Measurements from ENCODE around the gene GPHB5. TPM values are rescaled to one million over a fixed set of nuclear protein-coding genes. Genes with fewer than 3 reads are reported as not detected.

Gene GPHB5
- total and polyA plus RNA-seq, 7 experiments from 2014 or later: not detected

DNA sequence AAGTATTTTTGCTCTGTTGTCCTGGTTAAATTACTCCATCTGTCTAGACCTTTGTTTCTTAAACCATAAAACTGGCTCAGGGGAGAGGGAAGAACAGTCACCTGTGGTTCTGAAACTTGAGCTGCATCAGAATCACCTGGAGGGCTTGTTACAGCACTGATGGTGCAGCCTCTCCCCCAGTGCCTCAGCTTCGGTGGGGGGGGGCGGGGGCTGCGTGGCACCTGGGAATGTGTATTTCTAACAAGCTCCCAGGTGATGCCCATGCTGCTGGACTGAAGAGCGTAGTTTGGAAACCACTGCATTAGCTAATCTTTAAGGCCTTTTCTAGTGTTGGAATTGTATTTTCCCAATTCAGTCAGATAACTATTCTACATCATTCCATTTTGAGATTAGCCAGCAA, 42.7 kb downstream of the GPHB5 start:
- no peak for ATAC-seq
- H3K4me3 Mint-ChIP-seq: no peak overlapping the region
- H3K27ac ChIP-seq (ENCODE audit: low read depth, low read length): no peak overlapping the region
- no peaks in the 10 kb centered on the region for H3K4me1 Mint-ChIP-seq
- no peak for DNase-seq
- H3K4me3 ChIP-seq (ENCODE audit: low read length): no peak overlapping the region
- H3K36me3 Mint-ChIP-seq: no peaks in the 10 kb centered on the region
- H3K9me3 ChIP-seq (ENCODE audit: control insufficient read depth in 2 of 3, low read length in 3 of 3): no peaks in the 10 kb centered on the region
- no peaks in the 10 kb centered on the region for H3K27me3 ChIP-seq (ENCODE audit: control insufficient read depth in 2 of 2, insufficient read depth in 2 of 2, low read length in 2 of 2)
- ChIA-PET POLR2A (no interaction called here), CTCF (no interaction called here)
- H3K27me3 Mint-ChIP-seq: peaks cover 0 to 9% (median 0%) of the 10 kb centered on the region in 5 donors
- H3K27ac Mint-ChIP-seq: no peak overlapping the region
- no peaks in the 10 kb centered on the region for H3K4me1 ChIP-seq (ENCODE audit: control insufficient read depth in 2 of 2, insufficient read depth in 2 of 2, low read length in 2 of 2)
- H3K36me3 ChIP-seq (ENCODE audit: control insufficient read depth in 2 of 3, insufficient read depth in 3 of 3, low read length in 3 of 3): no peaks in the 10 kb centered on the region
- intact Hi-C loops (cut with micrococcal nuclease): loop anchor here in 1 of 2 donors (1.0 kb wide), 2 partner anchors 1097 to 1113 kb away; no protein-coding TSS in a partner anchor
- no peaks in the 10 kb centered on the region for H3K9me3 Mint-ChIP-seq

- Histone ChIP-seq H3K4me1 (ENCODE audit: control insufficient read depth in 2 of 2, insufficient read depth in 2 of 2, low read length in 2 of 2) (no peaks in the 10 kb centered on the region), H3K4me3 (ENCODE audit: low read length) (no peak overlapping the region), H3K27ac (ENCODE audit: low read depth, low read length) (no peak overlapping the region), H3K9me3 (ENCODE audit: control insufficient read depth in 2 of 3, low read length in 3 of 3) (no peaks in the 10 kb centered on the region), H3K36me3 (ENCODE audit: control insufficient read depth in 2 of 3, insufficient read depth in 3 of 3, low read length in 3 of 3) (no peaks in the 10 kb centered on the region), H3K27me3 (ENCODE audit: control insufficient read depth in 2 of 2, insufficient read depth in 2 of 2, low read length in 2 of 2) (no peaks in the 10 kb centered on the region)
- no peaks in the 10 kb centered on the region for H3K4me1 Mint-ChIP-seq
- H3K27ac Mint-ChIP-seq: no peak overlapping the region
- intact Hi-C loops (cut with micrococcal nuclease): loop anchor here in 1 of 2 donors (1.0 kb wide), 2 partner anchors 1096 to 1112 kb away; no protein-coding TSS in a partner anchor
- H3K27me3 Mint-ChIP-seq: peaks cover 0 to 9% (median 0%) of the 10 kb centered on the region in 5 donors
- ChIA-PET CTCF (no interaction called here), POLR2A (no interaction called here)
- no peak for ATAC-seq
- no peak for DNase-seq
- H3K9me3 Mint-ChIP-seq: no peaks in the 10 kb centered on the region
- H3K4me3 Mint-ChIP-seq: no peak overlapping the region
- no peaks in the 10 kb centered on the region for H3K36me3 Mint-ChIP-seq
Measured at GRCh38 chr14:63275611-63276010, 43.1 kb downstream of the GPHB5 start.

- ATAC-seq (no peak), DNase-seq (no peak)
- peaks cover 0 to 12% (median 5%) of the 10 kb centered on the region in 5 donors for H3K27me3 Mint-ChIP-seq
- no peak overlapping the region for H3K4me3 ChIP-seq (ENCODE audit: low read length)
- H3K4me1 Mint-ChIP-seq: no peaks in the 10 kb centered on the region
- H3K27ac Mint-ChIP-seq: no peak overlapping the region
- no peaks in the 10 kb centered on the region for H3K9me3 ChIP-seq (ENCODE audit: control insufficient read depth in 2 of 3, low read length in 3 of 3)
- ChIA-PET CTCF (no interaction called here), POLR2A (no interaction called here)
- no peaks in the 10 kb centered on the region for H3K36me3 ChIP-seq (ENCODE audit: control insufficient read depth in 2 of 3, insufficient read depth in 3 of 3, low read length in 3 of 3)
- no peaks in the 10 kb centered on the region for H3K9me3 Mint-ChIP-seq
- no peak overlapping the region for H3K4me3 Mint-ChIP-seq
- H3K36me3 Mint-ChIP-seq: no peaks in the 10 kb centered on the region
- intact Hi-C loops (cut with micrococcal nuclease): no loop called here
- no peak overlapping the region for H3K27ac ChIP-seq (ENCODE audit: low read depth, low read length)
- H3K27me3 ChIP-seq (ENCODE audit: control insufficient read depth in 2 of 2, insufficient read depth in 2 of 2, low read length in 2 of 2): no peaks in the 10 kb centered on the region
- H3K4me1 ChIP-seq (ENCODE audit: control insufficient read depth in 2 of 2, insufficient read depth in 2 of 2, low read length in 2 of 2): no peaks in the 10 kb centered on the region
Measured at GRCh38 chr14:63273717-63274655, 44.7 kb downstream of the GPHB5 start.

DNA sequence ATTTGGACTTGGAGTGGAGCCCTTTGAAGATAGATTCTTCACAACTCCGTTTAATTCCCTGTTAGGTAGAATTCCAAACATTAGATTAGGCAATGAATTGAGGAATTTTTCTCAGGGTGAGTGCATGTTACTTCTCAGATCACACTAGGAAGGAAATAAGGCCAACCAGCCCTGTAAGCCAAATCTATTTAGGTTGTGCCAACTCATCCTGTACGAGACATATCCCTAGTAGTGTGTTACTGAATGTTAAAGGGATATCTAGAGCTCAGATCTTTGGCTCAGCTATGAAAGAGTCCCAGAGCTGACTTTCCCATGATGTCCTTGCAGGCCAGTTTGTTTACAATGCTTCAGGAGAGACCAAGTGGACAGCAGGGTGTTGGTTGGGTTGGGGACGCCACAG, 45.6 kb downstream of the GPHB5 start:
- ChIA-PET POLR2A (no interaction called here), CTCF (no interaction called here)
- Mint-ChIP-seq H3K4me3 (no peak overlapping the region), H3K27me3 (peaks cover 0 to 12% (median 10%) of the 10 kb centered on the region in 5 donors), H3K36me3 (no peaks in the 10 kb centered on the region), H3K4me1 (no peaks in the 10 kb centered on the region), H3K9me3 (no peaks in the 10 kb centered on the region), H3K27ac (no peak overlapping the region)
- no peak for DNase-seq
- H3K4me1 ChIP-seq (ENCODE audit: control insufficient read depth in 2 of 2, insufficient read depth in 2 of 2, low read length in 2 of 2): no peaks in the 10 kb centered on the region
- no peaks in the 10 kb centered on the region for H3K36me3 ChIP-seq (ENCODE audit: control insufficient read depth in 2 of 3, insufficient read depth in 3 of 3, low read length in 3 of 3)
- no peak overlapping the region for H3K27ac ChIP-seq (ENCODE audit: low read depth, low read length)
- H3K4me3 ChIP-seq (ENCODE audit: low read length): no peak overlapping the region
- ATAC-seq: no peak
- no peaks in the 10 kb centered on the region for H3K9me3 ChIP-seq (ENCODE audit: control insufficient read depth in 2 of 3, low read length in 3 of 3)
- H3K27me3 ChIP-seq (ENCODE audit: control insufficient read depth in 2 of 2, insufficient read depth in 2 of 2, low read length in 2 of 2): no peaks in the 10 kb centered on the region
- intact Hi-C loops (cut with micrococcal nuclease): no loop called here

DNA sequence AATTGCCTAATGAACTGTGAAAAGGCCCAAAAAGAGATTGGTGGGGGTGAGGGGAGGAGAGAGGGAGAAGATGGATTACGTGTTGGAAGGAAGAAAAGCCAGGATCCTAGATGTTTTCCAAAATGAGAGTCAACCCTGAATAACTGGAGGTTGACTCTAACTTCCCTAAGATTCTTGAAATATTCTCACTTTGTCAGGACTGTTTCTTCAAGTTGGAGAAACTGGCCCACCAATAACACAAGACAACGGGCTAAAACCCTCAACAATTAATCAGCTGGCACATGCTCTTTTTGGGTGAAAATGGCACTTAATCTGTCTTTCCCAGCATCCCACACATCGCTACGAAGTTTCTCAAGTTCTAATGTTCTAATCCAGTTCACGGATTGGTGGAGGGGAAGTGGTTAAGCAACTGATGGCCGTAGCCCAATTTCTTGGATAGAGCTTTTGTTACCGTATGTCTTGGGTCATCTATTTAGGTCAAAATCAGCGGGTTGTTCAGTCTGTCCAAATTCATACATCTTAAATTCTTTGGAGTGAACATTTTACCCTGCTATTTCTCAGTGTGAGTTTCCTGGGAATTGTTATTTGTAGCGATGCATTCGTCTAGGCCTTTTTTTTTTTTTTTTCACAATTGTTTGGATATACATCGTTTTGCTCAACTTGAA, 49.0 kb downstream of the GPHB5 start:
- Histone ChIP-seq H3K4me3 (ENCODE audit: low read length) (no peak overlapping the region), H3K27ac (ENCODE audit: low read depth, low read length) (no peak overlapping the region), H3K36me3 (ENCODE audit: control insufficient read depth in 2 of 3, insufficient read depth in 3 of 3, low read length in 3 of 3) (no peaks in the 10 kb centered on the region), H3K9me3 (ENCODE audit: control insufficient read depth in 2 of 3, low read length in 3 of 3) (no peaks in the 10 kb centered on the region), H3K27me3 (ENCODE audit: control insufficient read depth in 2 of 2, insufficient read depth in 2 of 2, low read length in 2 of 2) (no peaks in the 10 kb centered on the region), H3K4me1 (ENCODE audit: control insufficient read depth in 2 of 2, insufficient read depth in 2 of 2, low read length in 2 of 2) (no peaks in the 10 kb centered on the region)
- H3K9me3 Mint-ChIP-seq: peaks cover 0 to 8% (median 2%) of the 10 kb centered on the region in 11 donors
- H3K4me1 Mint-ChIP-seq: no peaks in the 10 kb centered on the region
- POLR2A ChIA-PET: no interaction called here
- CTCF ChIA-PET: no interaction called here
- H3K36me3 Mint-ChIP-seq: no peaks in the 10 kb centered on the region
- no peak overlapping the region for H3K27ac Mint-ChIP-seq
- intact Hi-C loops (cut with micrococcal nuclease): no loop called here
- no peak for DNase-seq
- no peak overlapping the region for H3K4me3 Mint-ChIP-seq
- H3K27me3 Mint-ChIP-seq: peaks cover 4 to 38% (median 16%) of the 10 kb centered on the region in 5 donors
- no peak for ATAC-seq

DNA sequence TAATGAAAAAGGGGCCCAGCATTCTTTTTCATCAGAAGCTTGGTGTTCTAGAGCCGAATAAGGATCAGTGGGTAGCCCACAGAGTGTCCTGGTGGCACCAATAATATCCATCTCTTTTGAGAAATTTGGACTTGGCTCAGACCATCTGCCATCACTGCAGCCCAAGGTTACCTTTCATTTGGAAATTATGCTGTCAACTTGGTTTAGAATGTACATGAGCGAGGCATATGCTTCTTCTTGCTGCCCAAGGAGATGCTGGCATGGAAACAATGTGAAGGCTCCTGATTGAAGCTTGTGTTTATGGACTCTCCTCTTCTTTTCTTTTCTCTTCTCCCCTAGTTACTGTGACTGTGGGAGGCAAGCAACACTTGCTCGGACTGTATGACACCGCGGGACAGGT, 50.0 kb downstream of the GPHB5 start:
- DNase-seq: no peak
- Histone ChIP-seq H3K27ac (ENCODE audit: low read depth, low read length) (no peak overlapping the region), H3K9me3 (ENCODE audit: control insufficient read depth in 2 of 3, low read length in 3 of 3) (no peaks in the 10 kb centered on the region), H3K4me3 (ENCODE audit: low read length) (no peak overlapping the region), H3K36me3 (ENCODE audit: control insufficient read depth in 2 of 3, insufficient read depth in 3 of 3, low read length in 3 of 3) (no peaks in the 10 kb centered on the region), H3K27me3 (ENCODE audit: control insufficient read depth in 2 of 2, insufficient read depth in 2 of 2, low read length in 2 of 2) (no peaks in the 10 kb centered on the region), H3K4me1 (ENCODE audit: control insufficient read depth in 2 of 2, insufficient read depth in 2 of 2, low read length in 2 of 2) (no peaks in the 10 kb centered on the region)
- intact Hi-C loops (cut with micrococcal nuclease): no loop called here
- Mint-ChIP-seq H3K27ac (no peak overlapping the region), H3K36me3 (no peaks in the 10 kb centered on the region), H3K4me3 (no peak overlapping the region), H3K27me3 (peaks cover 5 to 47% (median 19%) of the 10 kb centered on the region in 5 donors), H3K9me3 (peaks cover 0 to 8% (median 4%) of the 10 kb centered on the region in 11 donors), H3K4me1 (no peaks in the 10 kb centered on the region)
- no peak for ATAC-seq
- ChIA-PET POLR2A (no interaction called here), CTCF (no interaction called here)
